A549 (cell line): ENCODE results near the gene TINAG.

Experiments used
- CHD2 ChIP-seq: fragments of 150-350 bp; IDR thresholded peaks from 2 replicates; pipeline ENCODE4 v1.6.1; 2014; ENCODE audit warnings: low read length; ENCODE audit not compliant: partially characterized antibody
- EP300 ChIP-seq, 2 experiments: fragments of >200 bp; sonication (Bioruptor Twin); formaldehyde crosslinking; IDR thresholded peaks; 2 replicates in 1 of 2; 3 replicates in 1 of 2; pipeline ENCODE4 v1.6.1; 2016 to 2017
- HDAC2 ChIP-seq: fragments of 200-600 bp; sonication (generic); IDR thresholded peaks from 2 replicates; pipeline ENCODE4 v1.6.1; 2016
- JUN ChIP-seq, 2 experiments: fragments of >200 bp; sonication (Bioruptor Twin); formaldehyde crosslinking; IDR thresholded peaks; 2 replicates in 1 of 2; 3 replicates in 1 of 2; pipeline ENCODE4 v1.6.1; 2016 to 2017
- MYC ChIP-seq: IDR thresholded peaks from 2 replicates; pipeline ENCODE4 v1.6.1; 2012; ENCODE audit warnings: mild to moderate bottlenecking, inconsistent platforms, low read length, improper control_type of control experiment, borderline replicate concordance
- NR3C1 ChIP-seq: fragments of >200 bp; sonication (Bioruptor Twin); formaldehyde crosslinking; IDR thresholded peaks from 3 replicates; pipeline ENCODE4 v1.6.1; 2017
- POLR2A ChIP-seq: IDR thresholded peaks from 2 replicates; pipeline ENCODE4 v1.6.1; 2012; ENCODE audit warnings: mild to moderate bottlenecking, low read length
- RAD21 ChIP-seq, 2 experiments: fragments of >200 bp in 1 of 2; sonication (Bioruptor Twin) in 1 of 2; formaldehyde crosslinking in 1 of 2; IDR thresholded peaks in 1 of 2; conservative IDR thresholded peaks in 1 of 2; 2 replicates in 1 of 2; 3 replicates in 1 of 2; pipeline ENCODE4 v1.6.1; 2012 to 2018; ENCODE audit warnings: inconsistent platforms in 1 of 2
- RCOR1 ChIP-seq: fragments of 150-350 bp; IDR thresholded peaks from 2 replicates; pipeline ENCODE4 v1.6.1; 2014; ENCODE audit warnings: antibody characterized with exemption, low read length, low read depth
- SREBF2 ChIP-seq: fragments of 450-650 bp; IDR thresholded peaks from 2 replicates; pipeline ENCODE4 v1.6.1; 2014; ENCODE audit warnings: mild to moderate bottlenecking, moderate library complexity
- ZFP36 ChIP-seq: fragments of 450-650 bp; IDR thresholded peaks from 2 replicates; pipeline ENCODE4 v1.6.1; 2014; ENCODE audit warnings: borderline replicate concordance; ENCODE audit not compliant: partially characterized antibody
- TF ChIP-seq, protein P1 (sequence below): fragments of >200 bp; sonication (Bioruptor Twin); formaldehyde crosslinking; IDR thresholded peaks from 3 replicates; pipeline ENCODE4 v1.5.1; 2016
- TF ChIP-seq, protein P2 (sequence below): fragments of 200-600 bp; sonication (generic); IDR thresholded peaks from 2 replicates; pipeline ENCODE4 v1.6.1; 2016; ENCODE audit warnings: antibody characterized with exemption, mild to moderate bottlenecking, moderate library complexity
- TF ChIP-seq, protein P3 (sequence below): IDR thresholded peaks from 2 replicates; pipeline ENCODE4 v1.6.1; 2012

DNA sequence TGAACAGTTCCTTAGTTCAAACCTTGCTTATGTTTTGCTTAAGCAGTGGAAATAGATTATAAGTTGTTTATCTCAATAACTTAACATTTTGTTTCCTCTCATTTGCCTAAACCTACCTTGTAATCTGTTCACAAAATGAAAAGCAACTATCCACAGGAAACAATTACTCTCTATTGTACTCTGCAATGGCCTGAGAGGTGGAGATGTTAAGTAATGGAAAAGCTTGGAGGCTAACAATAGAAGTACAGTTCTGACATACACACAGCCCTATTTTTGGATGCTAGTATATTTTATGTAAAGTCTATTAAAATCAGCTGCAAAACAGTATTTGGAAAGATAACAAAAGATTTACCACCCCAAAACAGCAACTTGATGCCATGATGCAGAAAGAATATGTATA lies 82.1 kb downstream of the TINAG start:
- TF ChIP-seq, protein P1, sequence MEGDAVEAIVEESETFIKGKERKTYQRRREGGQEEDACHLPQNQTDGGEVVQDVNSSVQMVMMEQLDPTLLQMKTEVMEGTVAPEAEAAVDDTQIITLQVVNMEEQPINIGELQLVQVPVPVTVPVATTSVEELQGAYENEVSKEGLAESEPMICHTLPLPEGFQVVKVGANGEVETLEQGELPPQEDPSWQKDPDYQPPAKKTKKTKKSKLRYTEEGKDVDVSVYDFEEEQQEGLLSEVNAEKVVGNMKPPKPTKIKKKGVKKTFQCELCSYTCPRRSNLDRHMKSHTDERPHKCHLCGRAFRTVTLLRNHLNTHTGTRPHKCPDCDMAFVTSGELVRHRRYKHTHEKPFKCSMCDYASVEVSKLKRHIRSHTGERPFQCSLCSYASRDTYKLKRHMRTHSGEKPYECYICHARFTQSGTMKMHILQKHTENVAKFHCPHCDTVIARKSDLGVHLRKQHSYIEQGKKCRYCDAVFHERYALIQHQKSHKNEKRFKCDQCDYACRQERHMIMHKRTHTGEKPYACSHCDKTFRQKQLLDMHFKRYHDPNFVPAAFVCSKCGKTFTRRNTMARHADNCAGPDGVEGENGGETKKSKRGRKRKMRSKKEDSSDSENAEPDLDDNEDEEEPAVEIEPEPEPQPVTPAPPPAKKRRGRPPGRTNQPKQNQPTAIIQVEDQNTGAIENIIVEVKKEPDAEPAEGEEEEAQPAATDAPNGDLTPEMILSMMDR: no peak
- TF ChIP-seq ZFP36: no peak
- TF ChIP-seq EP300 (IDR thresholded peaks at IDR 0.05): no peak
- no peak for TF ChIP-seq HDAC2
- no peak for TF ChIP-seq MYC
- no peak for TF ChIP-seq CHD2
- TF ChIP-seq, protein P2, sequence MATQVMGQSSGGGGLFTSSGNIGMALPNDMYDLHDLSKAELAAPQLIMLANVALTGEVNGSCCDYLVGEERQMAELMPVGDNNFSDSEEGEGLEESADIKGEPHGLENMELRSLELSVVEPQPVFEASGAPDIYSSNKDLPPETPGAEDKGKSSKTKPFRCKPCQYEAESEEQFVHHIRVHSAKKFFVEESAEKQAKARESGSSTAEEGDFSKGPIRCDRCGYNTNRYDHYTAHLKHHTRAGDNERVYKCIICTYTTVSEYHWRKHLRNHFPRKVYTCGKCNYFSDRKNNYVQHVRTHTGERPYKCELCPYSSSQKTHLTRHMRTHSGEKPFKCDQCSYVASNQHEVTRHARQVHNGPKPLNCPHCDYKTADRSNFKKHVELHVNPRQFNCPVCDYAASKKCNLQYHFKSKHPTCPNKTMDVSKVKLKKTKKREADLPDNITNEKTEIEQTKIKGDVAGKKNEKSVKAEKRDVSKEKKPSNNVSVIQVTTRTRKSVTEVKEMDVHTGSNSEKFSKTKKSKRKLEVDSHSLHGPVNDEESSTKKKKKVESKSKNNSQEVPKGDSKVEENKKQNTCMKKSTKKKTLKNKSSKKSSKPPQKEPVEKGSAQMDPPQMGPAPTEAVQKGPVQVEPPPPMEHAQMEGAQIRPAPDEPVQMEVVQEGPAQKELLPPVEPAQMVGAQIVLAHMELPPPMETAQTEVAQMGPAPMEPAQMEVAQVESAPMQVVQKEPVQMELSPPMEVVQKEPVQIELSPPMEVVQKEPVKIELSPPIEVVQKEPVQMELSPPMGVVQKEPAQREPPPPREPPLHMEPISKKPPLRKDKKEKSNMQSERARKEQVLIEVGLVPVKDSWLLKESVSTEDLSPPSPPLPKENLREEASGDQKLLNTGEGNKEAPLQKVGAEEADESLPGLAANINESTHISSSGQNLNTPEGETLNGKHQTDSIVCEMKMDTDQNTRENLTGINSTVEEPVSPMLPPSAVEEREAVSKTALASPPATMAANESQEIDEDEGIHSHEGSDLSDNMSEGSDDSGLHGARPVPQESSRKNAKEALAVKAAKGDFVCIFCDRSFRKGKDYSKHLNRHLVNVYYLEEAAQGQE: no peak
- TF ChIP-seq, protein P3, sequence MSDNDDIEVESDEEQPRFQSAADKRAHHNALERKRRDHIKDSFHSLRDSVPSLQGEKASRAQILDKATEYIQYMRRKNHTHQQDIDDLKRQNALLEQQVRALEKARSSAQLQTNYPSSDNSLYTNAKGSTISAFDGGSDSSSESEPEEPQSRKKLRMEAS: no peak
- TF ChIP-seq POLR2A: no peak
- no peak for TF ChIP-seq JUN (IDR thresholded peaks at IDR 0.05)
- no peak for TF ChIP-seq NR3C1
- no peak for TF ChIP-seq RAD21 (conservative IDR thresholded peaks at IDR 0.05 in 1 of 2, IDR thresholded peaks at IDR 0.05 in 1 of 2)
- TF ChIP-seq SREBF2: no peak
- no peak for TF ChIP-seq RCOR1
